ENCODE measurements around the gene CEP70. TPM values are rescaled to one million over a fixed set of nuclear protein-coding genes. Genes with fewer than 3 reads are reported as not detected.
"Not testable (repeated sequence)": the region's sequence is repeated elsewhere in the genome, so short reads cannot be mapped to it uniquely, and the experiment has no call there.

The CEP70 gene
- total and polyA plus RNA-seq, 10 donors = 2.7 to 19.0 (median 14.1) TPM

DNA sequence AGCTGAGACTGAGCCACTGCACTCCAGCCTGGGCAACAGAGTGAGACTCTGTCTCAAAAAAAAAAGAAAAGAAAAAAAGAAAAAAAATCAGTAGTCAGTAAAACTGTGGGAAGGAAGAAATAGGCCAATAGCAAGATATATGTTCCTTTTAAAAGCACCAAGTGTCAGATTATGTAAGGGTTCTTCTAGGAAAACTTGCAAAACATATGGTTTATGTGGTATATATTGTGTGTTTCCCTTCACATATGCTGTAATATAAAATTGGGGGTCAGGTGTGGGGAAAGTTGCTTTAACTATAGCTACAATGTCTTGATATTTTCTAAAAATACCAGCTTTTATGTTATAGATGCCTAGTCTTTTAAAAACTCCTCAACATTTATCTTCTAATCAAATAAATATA lies 95.1 kb downstream of the CEP70 start:
- no peaks in the 10 kb centered on the region for H3K9me3 ChIP-seq
- peaks cover 0 to 30% (median 3%) of the 10 kb centered on the region in 6 donors for H3K36me3 ChIP-seq
- H3K27me3 ChIP-seq (replicated peaks in 1 of 7) = no peaks in the 10 kb centered on the region
- H3K4me1 ChIP-seq = no peaks in the 10 kb centered on the region
- no peak overlapping the region for H3K27ac ChIP-seq
- no peak overlapping the region for H3K4me3 ChIP-seq
- intact Hi-C loops (cut with DNase I; ENCODE audit: low total_unique reads) = no loop called here
- TF ChIP-seq POLR2A (IDR thresholded peaks at IDR 0.05) = no peak
- TF ChIP-seq CTCF (IDR thresholded peaks at IDR 0.05 in 8 of 11, conservative IDR thresholded peaks at IDR 0.05 in 3 of 11) = no peak
- no peak for TF ChIP-seq POLR2AphosphoS5 (IDR thresholded peaks at IDR 0.05)
- DNase-seq = no peak

DNA sequence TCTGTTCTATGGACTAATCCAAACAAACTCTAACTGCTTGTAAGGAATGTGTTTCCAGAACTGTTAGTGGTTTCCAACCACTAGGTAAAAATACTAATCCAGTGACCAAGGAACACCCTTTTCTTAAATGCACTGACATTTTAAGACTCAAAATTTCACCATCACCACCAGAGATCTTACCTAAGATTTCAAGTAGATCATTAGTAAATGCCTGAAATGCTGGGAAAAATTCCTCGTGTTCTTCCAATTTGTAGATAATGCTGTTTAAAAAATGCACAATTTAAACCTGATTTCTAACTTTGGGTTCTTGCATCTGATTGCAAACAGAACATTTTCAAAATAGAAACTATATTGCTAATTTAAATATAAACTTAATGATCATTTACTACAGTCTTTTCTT lies 96.2 kb downstream of the CEP70 start:
- Histone ChIP-seq H3K36me3 (peaks cover 0 to 40% (median 3%) of the 10 kb centered on the region in 6 donors), H3K27me3 (replicated peaks in 1 of 7) (no peaks in the 10 kb centered on the region), H3K4me1 (no peaks in the 10 kb centered on the region), H3K4me3 (no peak overlapping the region), H3K27ac (no peak overlapping the region), H3K9me3 (no peaks in the 10 kb centered on the region)
- 94 to 100% (median 98%) methylated on average over 1 of the region's 1 CpG for WGBS, 5 donors
- intact Hi-C loops (cut with DNase I; ENCODE audit: low total_unique reads) = no loop called here
- TF ChIP-seq POLR2AphosphoS5 (IDR thresholded peaks at IDR 0.05) = no peak
- no peak for TF ChIP-seq POLR2A (IDR thresholded peaks at IDR 0.05)
- TF ChIP-seq CTCF (IDR thresholded peaks at IDR 0.05 in 8 of 11, conservative IDR thresholded peaks at IDR 0.05 in 3 of 11) = no peak
- DNase-seq = no peak

DNA sequence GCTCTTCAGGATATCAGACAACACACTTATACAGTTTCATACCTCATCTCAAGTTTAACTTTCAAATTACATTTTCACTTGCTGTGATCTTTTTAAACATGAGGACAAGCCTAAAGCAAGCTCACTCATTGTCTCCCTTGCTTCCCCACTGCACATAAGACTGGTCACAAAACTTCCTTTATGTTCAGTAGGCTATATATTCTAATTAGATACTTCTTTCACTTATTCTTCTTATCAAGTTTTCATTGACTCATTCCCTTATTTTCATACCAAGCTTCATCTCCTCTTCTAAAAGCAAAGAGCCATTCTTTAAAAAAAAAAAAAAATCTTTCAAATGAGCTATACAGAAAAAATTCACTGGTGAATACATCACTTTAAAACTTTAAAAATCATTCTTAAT lies 97.0 kb downstream of the CEP70 start:
- H3K4me3 ChIP-seq = no peak overlapping the region
- no peak for TF ChIP-seq POLR2A (IDR thresholded peaks at IDR 0.05)
- TF ChIP-seq POLR2AphosphoS5 (IDR thresholded peaks at IDR 0.05) = no peak
- no peak for TF ChIP-seq CTCF (IDR thresholded peaks at IDR 0.05 in 8 of 11, conservative IDR thresholded peaks at IDR 0.05 in 3 of 11)
- intact Hi-C loops (cut with DNase I; ENCODE audit: low total_unique reads) = no loop called here
- no peaks in the 10 kb centered on the region for H3K4me1 ChIP-seq
- DNase-seq = no peak
- no peak overlapping the region for H3K27ac ChIP-seq
- H3K36me3 ChIP-seq = peaks cover 0 to 41% (median 3%) of the 10 kb centered on the region in 6 donors
- no peaks in the 10 kb centered on the region for H3K27me3 ChIP-seq (replicated peaks in 1 of 7)
- H3K9me3 ChIP-seq = peaks cover 0 to 5% (median 1%) of the 10 kb centered on the region in 8 donors

- peaks cover 0 to 10% (median 4%) of the 10 kb centered on the region in 8 donors for H3K9me3 ChIP-seq
- 89 to 98% (median 94%) methylated on average over 2 of the region's 2 CpGs for WGBS, 5 donors
- no peak for DNase-seq
- no peak overlapping the region for H3K4me3 ChIP-seq
- TF ChIP-seq POLR2A (IDR thresholded peaks at IDR 0.05) (no peak), CTCF (IDR thresholded peaks at IDR 0.05 in 8 of 11, conservative IDR thresholded peaks at IDR 0.05 in 3 of 11) (no peak), POLR2AphosphoS5 (IDR thresholded peaks at IDR 0.05) (no peak)
- intact Hi-C loops (cut with DNase I; ENCODE audit: low total_unique reads) = no loop called here
- no peaks in the 10 kb centered on the region for H3K27me3 ChIP-seq (replicated peaks in 1 of 7)
- no peak overlapping the region for H3K27ac ChIP-seq
- H3K4me1 ChIP-seq = no peaks in the 10 kb centered on the region
- peaks cover 0 to 41% (median 3%) of the 10 kb centered on the region in 6 donors for H3K36me3 ChIP-seq
Measured at GRCh38 chr3:138496436-138496835, 97.6 kb downstream of the CEP70 start.

DNA sequence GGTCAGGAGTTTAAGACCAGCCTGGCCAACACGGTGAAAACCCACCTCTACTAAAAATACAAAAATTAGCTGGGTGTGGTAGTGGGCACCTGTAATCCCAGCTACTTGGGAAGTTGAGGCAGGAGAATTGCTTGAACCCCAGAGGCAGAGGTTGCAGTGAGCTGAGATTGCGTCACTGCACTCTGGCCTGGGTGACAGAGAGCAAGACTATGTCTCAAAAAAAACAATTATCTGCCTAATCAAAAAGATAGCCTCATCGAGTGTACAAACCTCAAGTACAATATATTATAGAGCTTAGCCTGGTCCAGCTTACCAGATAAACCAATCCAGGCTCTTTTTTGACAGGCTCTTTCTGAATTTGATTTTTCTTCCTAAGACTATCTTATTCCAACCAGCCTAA lies 98.4 kb downstream of the CEP70 start:
- Histone ChIP-seq H3K36me3 (peaks cover 0 to 41% (median 3%) of the 10 kb centered on the region in 6 donors), H3K9me3 (peaks cover 0 to 16% (median 5%) of the 10 kb centered on the region in 8 donors)
- DNase-seq; H3K27ac ChIP-seq; H3K4me3 ChIP-seq; H3K27me3 ChIP-seq (replicated peaks in 1 of 7); H3K4me1 ChIP-seq; intact Hi-C loops (cut with DNase I; ENCODE audit: low total_unique reads): not testable (repeated sequence)
- 89 to 94% (median 89%) methylated on average over 3 of the region's 3 CpGs for WGBS, 5 donors

All from spleen (tissue), 11 donors.